ENCODE results near the gene TMEM132D.

GRCh38 chr12:129068684-129069083, 835.1 kb downstream of the TMEM132D start:
- TF ChIP-seq, protein P1, sequence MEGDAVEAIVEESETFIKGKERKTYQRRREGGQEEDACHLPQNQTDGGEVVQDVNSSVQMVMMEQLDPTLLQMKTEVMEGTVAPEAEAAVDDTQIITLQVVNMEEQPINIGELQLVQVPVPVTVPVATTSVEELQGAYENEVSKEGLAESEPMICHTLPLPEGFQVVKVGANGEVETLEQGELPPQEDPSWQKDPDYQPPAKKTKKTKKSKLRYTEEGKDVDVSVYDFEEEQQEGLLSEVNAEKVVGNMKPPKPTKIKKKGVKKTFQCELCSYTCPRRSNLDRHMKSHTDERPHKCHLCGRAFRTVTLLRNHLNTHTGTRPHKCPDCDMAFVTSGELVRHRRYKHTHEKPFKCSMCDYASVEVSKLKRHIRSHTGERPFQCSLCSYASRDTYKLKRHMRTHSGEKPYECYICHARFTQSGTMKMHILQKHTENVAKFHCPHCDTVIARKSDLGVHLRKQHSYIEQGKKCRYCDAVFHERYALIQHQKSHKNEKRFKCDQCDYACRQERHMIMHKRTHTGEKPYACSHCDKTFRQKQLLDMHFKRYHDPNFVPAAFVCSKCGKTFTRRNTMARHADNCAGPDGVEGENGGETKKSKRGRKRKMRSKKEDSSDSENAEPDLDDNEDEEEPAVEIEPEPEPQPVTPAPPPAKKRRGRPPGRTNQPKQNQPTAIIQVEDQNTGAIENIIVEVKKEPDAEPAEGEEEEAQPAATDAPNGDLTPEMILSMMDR (IDR thresholded peaks at IDR 0.05; ENCODE audit: low read length): no peak
- TF ChIP-seq EZH2 (IDR thresholded peaks at IDR 0.05; ENCODE audit: borderline replicate concordance, low read length): no peak
